GM12865 (cell line): Measurements from ENCODE around the gene WASF2.

ENCODE experiments used
- DNase-seq: peaks from one replicate; pipeline ENCODE4 v3.0.0; 2010; ENCODE audit warnings: low read depth
- H3K4me3 ChIP-seq: 2 replicates; pipeline ENCODE4 v1.5.1; 2011; ENCODE audit warnings: mild to moderate bottlenecking, low read depth, low read length, control low read depth
- TF ChIP-seq, protein P1 (sequence below): IDR thresholded peaks from 2 replicates; pipeline ENCODE4 v1.5.1; 2011; ENCODE audit warnings: low read length, control low read depth, low read depth, inconsistent platforms; ENCODE audit not compliant: insufficient read depth; ENCODE audit errors: missing control alignments

The WASF2 gene

DNA sequence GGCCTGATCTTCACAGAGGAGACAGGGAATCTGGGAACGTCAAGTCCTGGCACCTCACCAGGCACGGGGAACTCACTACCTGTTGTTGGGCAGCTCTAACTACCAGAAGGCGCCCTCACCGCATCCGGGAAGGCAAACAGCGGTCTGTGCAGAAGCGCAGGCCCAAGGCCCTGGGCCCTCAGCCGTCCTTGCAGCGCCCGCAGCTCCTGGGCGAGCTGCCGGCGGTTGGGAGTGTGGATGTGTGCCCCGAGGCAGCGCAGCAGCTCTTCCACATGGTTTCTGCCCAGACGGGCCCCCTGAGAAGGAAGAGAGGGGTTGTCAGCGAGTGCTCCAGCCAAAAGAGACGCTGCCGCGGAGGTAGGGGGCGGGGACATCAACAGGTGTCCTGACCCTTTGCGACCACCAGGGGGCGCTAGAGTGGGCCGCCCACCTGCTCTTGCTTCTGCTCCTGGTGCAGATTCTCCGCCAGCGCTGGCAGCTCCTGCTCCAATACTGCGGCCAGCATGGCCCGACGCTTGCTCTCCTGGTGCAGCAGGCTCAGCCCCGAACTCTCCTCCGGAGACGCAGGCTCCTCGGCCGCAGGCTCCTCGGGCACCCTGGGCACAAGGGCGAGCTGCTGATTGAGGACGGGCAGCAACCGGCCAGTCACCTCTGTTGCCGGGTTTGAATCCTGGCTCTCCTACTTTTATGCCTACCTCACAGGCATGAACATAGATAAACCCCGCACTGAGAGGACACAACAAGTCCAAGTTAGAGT is 132.5 kb downstream of the WASF2 start:
- DNase-seq = peak; percentile 77
- no peak overlapping the region for H3K4me3 ChIP-seq
- TF ChIP-seq, protein P1, sequence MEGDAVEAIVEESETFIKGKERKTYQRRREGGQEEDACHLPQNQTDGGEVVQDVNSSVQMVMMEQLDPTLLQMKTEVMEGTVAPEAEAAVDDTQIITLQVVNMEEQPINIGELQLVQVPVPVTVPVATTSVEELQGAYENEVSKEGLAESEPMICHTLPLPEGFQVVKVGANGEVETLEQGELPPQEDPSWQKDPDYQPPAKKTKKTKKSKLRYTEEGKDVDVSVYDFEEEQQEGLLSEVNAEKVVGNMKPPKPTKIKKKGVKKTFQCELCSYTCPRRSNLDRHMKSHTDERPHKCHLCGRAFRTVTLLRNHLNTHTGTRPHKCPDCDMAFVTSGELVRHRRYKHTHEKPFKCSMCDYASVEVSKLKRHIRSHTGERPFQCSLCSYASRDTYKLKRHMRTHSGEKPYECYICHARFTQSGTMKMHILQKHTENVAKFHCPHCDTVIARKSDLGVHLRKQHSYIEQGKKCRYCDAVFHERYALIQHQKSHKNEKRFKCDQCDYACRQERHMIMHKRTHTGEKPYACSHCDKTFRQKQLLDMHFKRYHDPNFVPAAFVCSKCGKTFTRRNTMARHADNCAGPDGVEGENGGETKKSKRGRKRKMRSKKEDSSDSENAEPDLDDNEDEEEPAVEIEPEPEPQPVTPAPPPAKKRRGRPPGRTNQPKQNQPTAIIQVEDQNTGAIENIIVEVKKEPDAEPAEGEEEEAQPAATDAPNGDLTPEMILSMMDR = peak; percentile 94

DNA sequence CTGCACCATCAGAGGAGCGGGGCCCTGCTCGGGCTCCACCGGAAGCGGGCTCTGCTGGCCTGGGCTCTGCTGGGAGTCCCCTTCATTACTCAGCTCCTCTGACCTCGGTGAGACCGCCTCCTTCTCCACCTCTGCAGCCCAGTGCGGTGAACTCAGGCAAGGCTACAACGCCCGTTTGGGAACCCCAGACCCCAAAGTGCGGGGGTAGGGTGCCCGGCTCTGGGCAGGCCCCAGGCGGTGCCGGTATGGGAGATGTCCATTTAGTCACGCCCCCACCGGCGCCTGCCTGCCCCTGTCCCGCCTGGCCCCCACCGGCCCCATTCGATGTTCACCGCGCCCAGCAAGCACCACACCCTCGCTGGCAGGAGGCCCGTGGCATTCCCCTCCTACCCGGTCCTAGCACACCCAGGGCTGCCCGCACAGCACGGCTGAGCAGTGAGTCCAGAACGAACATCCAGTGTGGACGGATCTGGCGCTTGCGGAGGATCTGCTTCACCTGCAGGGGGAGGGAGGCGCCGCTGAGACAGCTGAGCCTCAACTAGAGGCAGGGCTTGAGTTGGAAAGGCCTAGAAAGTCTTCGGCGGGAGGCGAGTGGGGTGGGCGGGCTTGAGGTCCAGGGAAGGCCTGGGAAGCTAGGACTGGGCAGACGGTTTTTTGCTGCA is 133.2 kb downstream of the WASF2 start:
- TF ChIP-seq, protein P1 = no peak
- no peak overlapping the region for H3K4me3 ChIP-seq
- DNase-seq = no peak

DNA sequence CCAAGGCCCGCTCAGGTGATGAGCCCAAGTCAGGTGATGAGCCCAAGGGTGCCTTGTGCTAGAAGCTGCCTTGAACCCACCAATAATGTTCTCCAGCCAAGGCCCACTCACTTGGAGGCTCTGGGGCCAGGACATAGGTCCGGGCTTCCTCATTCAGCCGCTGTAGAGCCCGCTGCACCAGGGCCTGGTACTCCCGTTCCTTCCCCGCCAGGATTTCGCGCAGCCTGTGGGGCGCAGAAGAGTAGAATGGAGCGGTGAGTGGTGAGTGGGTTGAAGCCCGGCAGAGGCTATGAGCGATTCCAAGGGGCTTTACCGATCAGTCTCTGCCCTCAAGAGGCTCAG is 133.7 kb downstream of the WASF2 start:
- TF ChIP-seq, protein P1 = no peak
- H3K4me3 ChIP-seq = no peak overlapping the region

DNA sequence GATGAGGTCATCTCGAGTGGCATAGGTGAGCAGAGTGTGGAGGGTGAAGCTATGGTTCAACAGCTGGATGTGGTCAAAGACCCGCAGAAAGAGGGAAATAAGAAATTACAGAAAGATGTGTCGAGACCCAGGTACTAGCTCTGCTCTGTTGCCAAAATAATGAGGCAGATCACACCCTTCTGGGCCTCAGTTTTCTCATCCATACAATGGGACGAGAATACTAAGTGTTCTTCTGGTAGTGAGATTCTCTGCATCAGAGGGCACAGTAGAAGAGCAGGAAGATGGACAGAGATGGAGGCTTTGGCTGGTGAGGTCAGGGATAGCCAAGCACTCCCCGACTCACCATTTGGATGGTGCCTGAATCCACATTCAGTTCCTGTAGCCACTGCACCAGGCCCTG is 134.3 kb downstream of the WASF2 start:
- TF ChIP-seq, protein P1 = no peak
- no peak for DNase-seq
- H3K4me3 ChIP-seq = no peak overlapping the region

More for the DNA sequence above, 133.7 kb downstream of the WASF2 start:
- DNase-seq = no peak
